GM23248 (cell line): ENCODE results near the gene ERC2. TPM values are rescaled to one million over a fixed set of nuclear protein-coding genes. Genes with fewer than 3 reads are reported as not detected.

Experiments used
- DNase-seq: peaks from one replicate; pipeline ENCODE4 v3.0.0-alpha.2; 2015
- H2AFZ ChIP-seq: fragments of 200-600 bp; sonication (generic); 2 replicates; pipeline ENCODE4 v1.6.1; 2016; ENCODE audit warnings: antibody characterized with exemption
- H3F3A ChIP-seq: fragments of 200-600 bp; sonication (generic); 2 replicates; pipeline ENCODE4 v1.6.1; 2016; ENCODE audit warnings: mild to moderate bottlenecking, antibody characterized with exemption, mixed run types; ENCODE audit not compliant: insufficient read depth
- H3K27ac ChIP-seq: fragments of 200-600 bp; sonication (generic); 2 replicates; pipeline ENCODE4 v1.5.1; 2016; ENCODE audit warnings: mild to moderate bottlenecking
- H3K27me3 ChIP-seq: fragments of 200-600 bp; sonication (generic); replicated peaks from 2 replicates; pipeline ENCODE4 v1.6.1; 2016; ENCODE audit warnings: mild to moderate bottlenecking; ENCODE audit not compliant: insufficient read depth
- H3K36me3 ChIP-seq: fragments of 200-600 bp; sonication (generic); 2 replicates; pipeline ENCODE4 v1.6.1; 2016; ENCODE audit warnings: low read depth, mild to moderate bottlenecking
- H3K4me1 ChIP-seq: fragments of 200-600 bp; sonication (generic); 2 replicates; pipeline ENCODE4 v1.6.1; 2016; ENCODE audit warnings: mild to moderate bottlenecking; ENCODE audit not compliant: insufficient read depth
- H3K4me2 ChIP-seq: fragments of 200-600 bp; sonication (generic); one replicate; pipeline ENCODE4 v1.6.1; 2016; ENCODE audit warnings: mild to moderate bottlenecking; ENCODE audit not compliant: unreplicated experiment
- H3K4me3 ChIP-seq: fragments of 200-600 bp; sonication (generic); 2 replicates; pipeline ENCODE4 v1.5.1; 2016; ENCODE audit warnings: mild to moderate bottlenecking
- H3K79me2 ChIP-seq: fragments of 200-600 bp; sonication (generic); 2 replicates; pipeline ENCODE4 v1.6.1; 2016; ENCODE audit warnings: mild to moderate bottlenecking; ENCODE audit not compliant: insufficient read depth
- H3K9ac ChIP-seq: fragments of 200-600 bp; sonication (generic); 2 replicates; pipeline ENCODE4 v1.6.1; 2016; ENCODE audit warnings: mild to moderate bottlenecking
- H3K9me2 ChIP-seq: fragments of 200-600 bp; sonication (generic); 2 replicates; pipeline ENCODE4 v1.6.1; 2016; ENCODE audit warnings: mixed run types, mild to moderate bottlenecking, moderate library complexity; ENCODE audit not compliant: insufficient read depth
- H3K9me3 ChIP-seq: fragments of 200-600 bp; sonication (generic); one replicate; pipeline ENCODE4 v1.6.1; 2017; ENCODE audit warnings: low read depth
- H4K20me1 ChIP-seq: fragments of 200-600 bp; sonication (generic); 2 replicates; pipeline ENCODE4 v1.6.0; 2016; ENCODE audit not compliant: insufficient read depth
- EZH2 ChIP-seq: fragments of 200-600 bp; sonication (generic); IDR thresholded peaks from 2 replicates; pipeline ENCODE4 v1.6.1; 2018; ENCODE audit warnings: antibody characterized with exemption, mild to moderate bottlenecking; ENCODE audit not compliant: insufficient read depth, poor library complexity, severe bottlenecking
- EZH2phosphoT487 ChIP-seq: fragments of 200-600 bp; sonication (generic); IDR thresholded peaks from 2 replicates; pipeline ENCODE4 v1.6.1; 2018; ENCODE audit warnings: antibody characterized with exemption, moderate library complexity, mild to moderate bottlenecking, low read depth; ENCODE audit not compliant: insufficient read depth
- WGBS, 2 experiments: methylation state at CpG; one replicate each; pipeline ENCODE4 v1.1.6; 2015 to 2017; ENCODE audit warnings: low lambda C conversion rate in 2 of 2, low coverage in 1 of 2; ENCODE audit errors: missing lambda C conversion rate in 2 of 2; 5-methylcytosine and 5-hydroxymethylcytosine counted together
- in situ Hi-C: fragments of 300-500 bp; cut with MboI; formaldehyde crosslinking; loops from 2 replicates; pipeline ENCODE4 v1.15.0; 2020
- polyA plus RNA-seq: library from polyadenylated mRNA; unstranded; fragments of >200 nt; fragmentation: Nextera tagmentation; extraction: Ambion mirVana; gene quantifications from 2 replicates; pipeline ENCODE4 v1.2.1, GENCODE V29; 2016
- total RNA-seq: library from RNA; depleted of rRNA; stranded (reverse); fragments of >200 nt; shearing (Covaris generic); gene quantifications from 2 replicates; pipeline ENCODE4 v1.2.3, GENCODE V29; 2014

ERC2 gene
- total and polyA plus RNA-seq, 2 experiments from 2014 or later = not detected

- Histone ChIP-seq H2AFZ (no peak overlapping the region), H4K20me1 (no peaks in the 10 kb centered on the region), H3K4me1 (peaks cover 16% of the 10 kb centered on the region), H3K27ac (no peak overlapping the region), H3K9me3 (no peaks in the 10 kb centered on the region), H3K4me3 (no peak overlapping the region), H3K79me2 (no peaks in the 10 kb centered on the region), H3F3A (peaks cover 17% of the 10 kb centered on the region), H3K27me3 (peaks cover 24% of the 10 kb centered on the region; the same call in 1 of the 2 replicates), H3K4me2 (no peak overlapping the region), H3K36me3 (no peaks in the 10 kb centered on the region), H3K9ac (no peak overlapping the region), H3K9me2 (no peaks in the 10 kb centered on the region)
- WGBS, 2 experiments = 14 to 24% methylated on average over 3 of the region's 3 CpGs
- in situ Hi-C loops = no loop called here
- TF ChIP-seq EZH2phosphoT487 = no peak
- no peak for DNase-seq
Observed at GRCh38 chr3:55701997-55702396, 766.3 kb downstream of the ERC2 start.

GRCh38 chr3:55698831-55699230 lies 769.4 kb downstream of the ERC2 start:
- Histone ChIP-seq H3K27ac (no peak overlapping the region), H4K20me1 (no peaks in the 10 kb centered on the region), H3K4me1 (peaks cover 1% of the 10 kb centered on the region), H3K36me3 (no peaks in the 10 kb centered on the region), H3K27me3 (peaks cover 33% of the 10 kb centered on the region), H3K79me2 (no peaks in the 10 kb centered on the region), H3K9me3 (no peaks in the 10 kb centered on the region), H3K9ac (no peak overlapping the region), H3F3A (peaks cover 3% of the 10 kb centered on the region; the same call in 1 of the 2 replicates), H3K9me2 (no peaks in the 10 kb centered on the region), H3K4me3 (no peak overlapping the region), H2AFZ (no peak overlapping the region), H3K4me2 (no peak overlapping the region)
- in situ Hi-C loops = no loop called here
- WGBS, 2 experiments = 38 to 40% methylated on average over 6 of the region's 6 CpGs
- DNase-seq = no peak
- TF ChIP-seq EZH2phosphoT487 (no peak), EZH2 (no peak)

- no peaks in the 10 kb centered on the region for H3K79me2 ChIP-seq
- DNase-seq = no peak
- H3K4me2 ChIP-seq = no peak overlapping the region
- H3K9ac ChIP-seq = no peak overlapping the region
- H3F3A ChIP-seq = no peaks in the 10 kb centered on the region
- no peaks in the 10 kb centered on the region for H3K9me3 ChIP-seq
- no peaks in the 10 kb centered on the region for H3K36me3 ChIP-seq
- 40 to 48% methylated on average over 4 of the region's 4 CpGs for whole genome bisulfite sequencing, 2 experiments
- no peak overlapping the region for H3K27ac ChIP-seq
- no peak overlapping the region for H2AFZ ChIP-seq
- H3K4me3 ChIP-seq = no peak overlapping the region
- H3K4me1 ChIP-seq = no peaks in the 10 kb centered on the region
- TF ChIP-seq EZH2phosphoT487 = no peak
- TF ChIP-seq EZH2 = no peak
- no peaks in the 10 kb centered on the region for H4K20me1 ChIP-seq
- no peaks in the 10 kb centered on the region for H3K9me2 ChIP-seq
- peaks cover 33% of the 10 kb centered on the region for H3K27me3 ChIP-seq
- in situ Hi-C loops = no loop called here
Observed at GRCh38 chr3:55697177-55697865, 770.9 kb downstream of the ERC2 start.

- Histone ChIP-seq H3K27ac (no peak overlapping the region), H3K4me2 (no peak overlapping the region), H3K9me2 (no peaks in the 10 kb centered on the region), H4K20me1 (no peaks in the 10 kb centered on the region), H3K4me1 (no peaks in the 10 kb centered on the region), H2AFZ (no peak overlapping the region), H3K27me3 (peaks cover 41% of the 10 kb centered on the region), H3K4me3 (no peak overlapping the region), H3K79me2 (no peaks in the 10 kb centered on the region), H3K9ac (no peak overlapping the region), H3K36me3 (no peaks in the 10 kb centered on the region), H3F3A (no peaks in the 10 kb centered on the region), H3K9me3 (no peaks in the 10 kb centered on the region)
- 21 to 25% methylated on average over 2 of the region's 2 CpGs for WGBS, 2 experiments
- in situ Hi-C loops = no loop called here
- no peak for TF ChIP-seq EZH2
- TF ChIP-seq EZH2phosphoT487 = no peak
- DNase-seq = peak; percentile 47
Observed at GRCh38 chr3:55692957-55693558, 775.2 kb downstream of the ERC2 start.
